ENCODE measurements around the gene IKBKG. TPM values are rescaled to one million over a fixed set of nuclear protein-coding genes. Genes with fewer than 3 reads are reported as not detected.
A peak's percentile ranks its signal among the peaks of the same experiment; 100 is the strongest.

The IKBKG gene
- total and polyA plus RNA-seq, 2 donors (not counting 3 experiments of a cell fraction or from before 2014, with no cell fraction given): 41.2 to 47.8 TPM

GRCh38 chrX:154540897-154541535 lies 6.4 kb upstream of the IKBKG start:
- no peak for TF ChIP-seq MAX (IDR thresholded peaks at IDR 0.05; ENCODE audit: insufficient read depth, insufficient read length)
- Histone ChIP-seq H3K4me3 (replicated peaks in 1 of 3; ENCODE audit: insufficient read depth in 1 of 3, low read depth in 1 of 3, low read length in 3 of 3) (no peak overlapping the region), H4K20me1 (replicated peaks; ENCODE audit: control insufficient read depth, extremely low read depth, insufficient read depth, low read length) (no peaks in the 10 kb centered on the region), H3K36me3 (ENCODE audit: control insufficient read depth in 2 of 2, extremely low read depth in 1 of 2, insufficient read depth in 2 of 2, low read length in 2 of 2) (no peaks in the 10 kb centered on the region), H2AFZ (ENCODE audit: low read depth, low read length) (no peak overlapping the region), H3K27me3 (ENCODE audit: control insufficient read depth in 2 of 2, insufficient read depth in 2 of 2, low read length in 2 of 2) (no peaks in the 10 kb centered on the region), H3K9ac (replicated peaks; ENCODE audit: extremely low read depth, insufficient read depth, low read length) (peak overlapping the region; percentile 67), H3K4me2 (ENCODE audit: insufficient read depth, low read length) (no peak overlapping the region), H3K9me3 (replicated peaks; ENCODE audit: control insufficient read depth, insufficient read depth, low read length) (no peaks in the 10 kb centered on the region), H3K79me2 (ENCODE audit: control insufficient read depth, insufficient read depth, low read length) (peaks cover 45% of the 10 kb centered on the region), H3K27ac (ENCODE audit: insufficient read depth, low read depth, low read length) (peak overlapping the region; percentile 100), H3K4me1 (ENCODE audit: control insufficient read depth, extremely low read depth, insufficient read depth, low read length) (peaks cover 25% of the 10 kb centered on the region), H3K9me1 (replicated peaks; ENCODE audit: control insufficient read depth, extremely low read depth, insufficient read depth, low read length) (no peaks in the 10 kb centered on the region)
- FAIRE-seq: no peak
- BruUV-seq (replicated peaks): no TSS peak
- no peak for DNase-seq (ENCODE audit: low read depth, low spot score)
- POLR2A ChIA-PET: interaction anchor here (0.7 kb wide), 1 partner anchor 162 kb away, joined by 3 read pairs; the partner anchor contains the start of gene EMD
- dilution Hi-C loops (cut with MboI; ENCODE audit: extremely low pct_ligation_motif_present, low sequenced_read_pairs): no loop called here
- CTCF ChIA-PET: interaction anchor here (0.9 kb wide), 1 partner anchor 14 kb away, joined by 3 read pairs; no protein-coding TSS in a partner anchor
- intact Hi-C loops (cut with micrococcal nuclease): no loop called here

DNA sequence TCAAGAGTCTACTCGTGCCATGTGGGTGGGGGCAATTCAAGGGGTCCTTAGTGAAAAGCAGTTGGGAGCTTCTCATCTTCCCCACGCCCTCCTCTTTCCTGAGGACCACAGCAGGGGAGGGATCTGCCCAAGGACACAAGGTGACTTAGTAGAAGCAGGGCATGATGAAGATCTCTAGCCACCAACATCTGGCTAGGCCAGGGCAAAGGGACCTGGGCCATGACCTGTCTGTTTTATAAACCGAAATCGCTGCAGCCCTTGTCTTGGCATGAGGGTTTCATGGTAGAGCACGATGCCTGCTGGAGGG lies 5.9 kb upstream of the IKBKG start:
- Histone ChIP-seq H3K9me3 (replicated peaks; ENCODE audit: control insufficient read depth, insufficient read depth, low read length) (no peaks in the 10 kb centered on the region), H3K4me2 (ENCODE audit: insufficient read depth, low read length) (peak overlapping the region; percentile 29), H3K36me3 (ENCODE audit: control insufficient read depth in 2 of 2, extremely low read depth in 1 of 2, insufficient read depth in 2 of 2, low read length in 2 of 2) (no peaks in the 10 kb centered on the region), H4K20me1 (replicated peaks; ENCODE audit: control insufficient read depth, extremely low read depth, insufficient read depth, low read length) (no peaks in the 10 kb centered on the region), H3K4me1 (ENCODE audit: control insufficient read depth, extremely low read depth, insufficient read depth, low read length) (peaks cover 29% of the 10 kb centered on the region), H3K27ac (ENCODE audit: insufficient read depth, low read depth, low read length) (peak overlapping the region; percentile 100), H3K9me1 (replicated peaks; ENCODE audit: control insufficient read depth, extremely low read depth, insufficient read depth, low read length) (no peaks in the 10 kb centered on the region), H3K4me3 (replicated peaks in 1 of 3; ENCODE audit: insufficient read depth in 1 of 3, low read depth in 1 of 3, low read length in 3 of 3) (no peak overlapping the region), H3K9ac (replicated peaks; ENCODE audit: extremely low read depth, insufficient read depth, low read length) (peak overlapping the region; percentile 67), H2AFZ (ENCODE audit: low read depth, low read length) (no peak overlapping the region), H3K27me3 (ENCODE audit: control insufficient read depth in 2 of 2, insufficient read depth in 2 of 2, low read length in 2 of 2) (no peaks in the 10 kb centered on the region), H3K79me2 (ENCODE audit: control insufficient read depth, insufficient read depth, low read length) (peaks cover 49% of the 10 kb centered on the region)
- POLR2A ChIA-PET: interaction anchor here (0.7 kb wide), 1 partner anchor 163 kb away, joined by 3 read pairs; the partner anchor contains the start of gene EMD
- TF ChIP-seq, protein P1, sequence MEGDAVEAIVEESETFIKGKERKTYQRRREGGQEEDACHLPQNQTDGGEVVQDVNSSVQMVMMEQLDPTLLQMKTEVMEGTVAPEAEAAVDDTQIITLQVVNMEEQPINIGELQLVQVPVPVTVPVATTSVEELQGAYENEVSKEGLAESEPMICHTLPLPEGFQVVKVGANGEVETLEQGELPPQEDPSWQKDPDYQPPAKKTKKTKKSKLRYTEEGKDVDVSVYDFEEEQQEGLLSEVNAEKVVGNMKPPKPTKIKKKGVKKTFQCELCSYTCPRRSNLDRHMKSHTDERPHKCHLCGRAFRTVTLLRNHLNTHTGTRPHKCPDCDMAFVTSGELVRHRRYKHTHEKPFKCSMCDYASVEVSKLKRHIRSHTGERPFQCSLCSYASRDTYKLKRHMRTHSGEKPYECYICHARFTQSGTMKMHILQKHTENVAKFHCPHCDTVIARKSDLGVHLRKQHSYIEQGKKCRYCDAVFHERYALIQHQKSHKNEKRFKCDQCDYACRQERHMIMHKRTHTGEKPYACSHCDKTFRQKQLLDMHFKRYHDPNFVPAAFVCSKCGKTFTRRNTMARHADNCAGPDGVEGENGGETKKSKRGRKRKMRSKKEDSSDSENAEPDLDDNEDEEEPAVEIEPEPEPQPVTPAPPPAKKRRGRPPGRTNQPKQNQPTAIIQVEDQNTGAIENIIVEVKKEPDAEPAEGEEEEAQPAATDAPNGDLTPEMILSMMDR (IDR thresholded peaks at IDR 0.05; ENCODE audit: extremely low read depth in 1 of 2, insufficient read depth in 1 of 2, low read depth in 1 of 2, low read length in 2 of 2): no peak
- no peak for TF ChIP-seq EZH2 (IDR thresholded peaks at IDR 0.05; ENCODE audit: borderline replicate concordance, low read depth, low read length, severe bottlenecking)
- no peak for TF ChIP-seq JUN (IDR thresholded peaks at IDR 0.05; ENCODE audit: borderline replicate concordance, insufficient read depth, insufficient read length, low read depth)
- TF ChIP-seq FOS (IDR thresholded peaks at IDR 0.05; ENCODE audit: borderline replicate concordance, insufficient read depth, low read length): no peak
- TF ChIP-seq POLR2AphosphoS5 (IDR thresholded peaks at IDR 0.05; ENCODE audit: insufficient read depth, low read depth, low read length): no peak
- no peak for TF ChIP-seq MYC (IDR thresholded peaks at IDR 0.05; ENCODE audit: low read depth, low read length)
- no peak for TF ChIP-seq GATA2 (IDR thresholded peaks at IDR 0.05; ENCODE audit: insufficient read depth, insufficient read length, low read depth, low read length)
- TF ChIP-seq POLR2A (IDR thresholded peaks at IDR 0.05; ENCODE audit: low read depth, low read length): no peak
- TF ChIP-seq MAX (IDR thresholded peaks at IDR 0.05; ENCODE audit: insufficient read depth, insufficient read length): no peak
- CTCF ChIA-PET: interaction anchor here (1.2 kb wide), 1 partner anchor 168 kb away, joined by 3 read pairs; no protein-coding TSS in a partner anchor
- DNase-seq (ENCODE audit: low read depth, low spot score) (no peak), FAIRE-seq (no peak)
- intact Hi-C loops (cut with micrococcal nuclease): no loop called here
- dilution Hi-C loops (cut with MboI; ENCODE audit: extremely low pct_ligation_motif_present, low sequenced_read_pairs): no loop called here
- no TSS peak for BruUV-seq (replicated peaks)

Measured in endothelial cell of umbilical vein (primary cell).